Lower leg skin (tissue), 4 donors: ENCODE data around the gene ANKRD34A. TPM values are rescaled to one million over a fixed set of nuclear protein-coding genes. Genes with fewer than 3 reads are reported as not detected.

ENCODE experiments used
- DNase-seq, 2 donors: peaks; one replicate each; pipeline ENCODE4 v3.0.0-alpha.2; 2019; ENCODE audit warnings: low spot score in 2 of 2
- H3K4me3 ChIP-seq: fragments of 200-600 bp; sonication (generic); 2 replicates; pipeline ENCODE4 v1.5.1; 2017; ENCODE audit warnings: mild to moderate bottlenecking, low read depth; ENCODE audit not compliant: poor library complexity, severe bottlenecking
- POLR2A ChIP-seq, 2 donors: fragments of 450-650 bp; IDR thresholded peaks; one replicate each; pipeline ENCODE4 v1.6.1; 2016 to 2017; ENCODE audit warnings: antibody characterized with exemption in 2 of 2, mild to moderate bottlenecking in 1 of 2, moderate library complexity in 1 of 2
- whole genome bisulfite sequencing, 2 donors: methylation state at CpG; one replicate each; pipeline ENCODE4 v1.1.5; 2018; 5-methylcytosine and 5-hydroxymethylcytosine counted together
- intact Hi-C: fragments of 100-400 bp; cut with DNase I; formaldehyde crosslinking; loops from one replicate; pipeline ENCODE4 v1.15.0; 2023; ENCODE audit warnings: low total_unique reads
- total RNA-seq, 4 donors: library from RNA; depleted of rRNA; stranded (reverse); fragments of >200 nt; gene quantifications; one replicate each; pipeline ENCODE4 v1.1.0, GENCODE V29; 2016
- TF ChIP-seq, protein P1 (sequence below), 3 donors: fragments of 450-650 bp; IDR thresholded peaks; one replicate each; pipeline ENCODE4 v1.5.1; 2016; ENCODE audit warnings: antibody characterized with exemption in 3 of 3, mild to moderate bottlenecking in 3 of 3, moderate library complexity in 2 of 3

ANKRD34A gene
- total RNA-seq, 4 donors from 2014 or later: 0.12 to 1.3 (median 0.39) TPM

DNA sequence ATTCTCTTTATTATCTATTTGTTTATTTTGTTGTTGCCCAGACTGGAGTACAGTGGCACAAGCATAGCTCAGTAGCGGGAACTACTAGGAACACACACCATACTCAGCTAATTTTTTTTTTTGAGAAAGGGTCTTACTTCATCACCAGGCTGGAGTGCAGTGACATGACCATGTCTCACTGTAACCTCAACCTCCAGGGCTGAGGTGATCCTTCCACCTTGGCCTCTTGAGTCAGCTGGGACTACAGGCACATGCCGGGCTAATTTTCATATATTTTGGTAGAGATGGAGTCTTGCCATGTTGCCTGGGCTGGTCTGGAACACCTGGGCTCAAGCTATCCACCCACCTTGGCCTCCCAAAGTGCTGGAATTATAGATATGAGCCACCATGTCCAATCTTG is 37.3 kb upstream of the ANKRD34A start:
- DNase-seq: peak; percentile 17 to 83
- no peak for TF ChIP-seq POLR2A (IDR thresholded peaks at IDR 0.05)
- TF ChIP-seq, protein P1, sequence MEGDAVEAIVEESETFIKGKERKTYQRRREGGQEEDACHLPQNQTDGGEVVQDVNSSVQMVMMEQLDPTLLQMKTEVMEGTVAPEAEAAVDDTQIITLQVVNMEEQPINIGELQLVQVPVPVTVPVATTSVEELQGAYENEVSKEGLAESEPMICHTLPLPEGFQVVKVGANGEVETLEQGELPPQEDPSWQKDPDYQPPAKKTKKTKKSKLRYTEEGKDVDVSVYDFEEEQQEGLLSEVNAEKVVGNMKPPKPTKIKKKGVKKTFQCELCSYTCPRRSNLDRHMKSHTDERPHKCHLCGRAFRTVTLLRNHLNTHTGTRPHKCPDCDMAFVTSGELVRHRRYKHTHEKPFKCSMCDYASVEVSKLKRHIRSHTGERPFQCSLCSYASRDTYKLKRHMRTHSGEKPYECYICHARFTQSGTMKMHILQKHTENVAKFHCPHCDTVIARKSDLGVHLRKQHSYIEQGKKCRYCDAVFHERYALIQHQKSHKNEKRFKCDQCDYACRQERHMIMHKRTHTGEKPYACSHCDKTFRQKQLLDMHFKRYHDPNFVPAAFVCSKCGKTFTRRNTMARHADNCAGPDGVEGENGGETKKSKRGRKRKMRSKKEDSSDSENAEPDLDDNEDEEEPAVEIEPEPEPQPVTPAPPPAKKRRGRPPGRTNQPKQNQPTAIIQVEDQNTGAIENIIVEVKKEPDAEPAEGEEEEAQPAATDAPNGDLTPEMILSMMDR (IDR thresholded peaks at IDR 0.05): no peak
- intact Hi-C loops: no loop called here
- H3K4me3 ChIP-seq: no peak overlapping the region
- 68 to 70% methylated on average over 2 of the region's 2 CpGs for WGBS, 2 donors

DNA sequence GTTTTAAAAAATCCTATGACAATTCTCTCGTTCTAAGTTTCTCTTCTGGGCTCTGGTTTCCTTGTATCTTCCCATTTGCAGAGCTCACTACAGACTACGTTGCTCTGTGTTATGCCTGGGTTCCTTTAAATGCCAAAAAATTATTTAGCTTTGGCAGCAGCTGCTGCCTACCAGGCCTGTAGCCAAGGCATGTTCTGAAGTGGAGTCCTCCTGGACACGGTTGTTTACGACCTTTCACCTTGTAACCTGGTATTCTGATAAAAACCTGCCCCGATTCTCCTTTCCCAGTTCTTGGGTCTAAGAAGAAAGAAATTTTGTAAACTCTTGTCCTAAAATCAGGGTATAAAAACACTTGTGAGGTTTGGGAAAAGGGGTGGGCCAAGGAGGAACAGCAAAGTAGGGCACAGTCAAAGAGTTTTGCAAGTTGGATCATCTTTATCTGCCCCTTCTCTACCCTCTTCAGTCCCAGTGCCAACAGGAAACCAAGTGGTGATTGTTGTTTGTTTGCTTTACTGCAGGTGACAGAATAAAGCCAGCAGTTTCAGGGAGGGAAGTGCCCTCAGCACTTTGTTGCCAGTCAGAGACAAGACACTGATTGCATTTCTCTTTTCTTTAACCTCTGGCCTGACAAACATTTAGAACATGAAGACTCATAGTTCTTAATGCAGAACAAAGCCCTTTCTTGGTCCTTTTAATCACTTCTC is 35.1 kb upstream of the ANKRD34A start:
- 8 to 9% methylated on average over 5 of the region's 5 CpGs for WGBS, 2 donors
- DNase-seq: peak in 1 of 2 donors; percentile 58
- H3K4me3 ChIP-seq: no peak overlapping the region
- TF ChIP-seq, protein P1 (IDR thresholded peaks at IDR 0.05): no peak
- no peak for TF ChIP-seq POLR2A (IDR thresholded peaks at IDR 0.05)
- intact Hi-C loops: no loop called here

DNA sequence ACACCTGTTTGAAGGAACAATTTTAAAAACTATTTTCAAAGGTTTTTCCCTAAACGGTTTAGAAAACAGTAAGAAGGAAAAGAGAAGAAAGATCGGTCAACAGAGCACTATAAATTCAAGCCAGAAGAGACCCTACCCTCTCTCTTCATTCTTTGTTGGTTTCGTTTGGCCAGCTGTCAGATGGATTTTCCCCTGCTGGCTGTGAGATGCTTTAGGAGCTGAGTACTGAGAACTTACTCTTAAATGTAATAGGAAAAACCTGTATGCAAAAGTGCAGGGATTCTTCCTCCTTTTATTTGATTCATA is 33.3 kb upstream of the ANKRD34A start:
- intact Hi-C loops: no loop called here
- no peak overlapping the region for H3K4me3 ChIP-seq
- DNase-seq: peak in 1 of 2 donors; percentile 67
- TF ChIP-seq POLR2A (IDR thresholded peaks at IDR 0.05): no peak
- TF ChIP-seq, protein P1 (IDR thresholded peaks at IDR 0.05): no peak
- WGBS, 2 donors: 4 to 5% methylated on average over 3 of the region's 3 CpGs

DNA sequence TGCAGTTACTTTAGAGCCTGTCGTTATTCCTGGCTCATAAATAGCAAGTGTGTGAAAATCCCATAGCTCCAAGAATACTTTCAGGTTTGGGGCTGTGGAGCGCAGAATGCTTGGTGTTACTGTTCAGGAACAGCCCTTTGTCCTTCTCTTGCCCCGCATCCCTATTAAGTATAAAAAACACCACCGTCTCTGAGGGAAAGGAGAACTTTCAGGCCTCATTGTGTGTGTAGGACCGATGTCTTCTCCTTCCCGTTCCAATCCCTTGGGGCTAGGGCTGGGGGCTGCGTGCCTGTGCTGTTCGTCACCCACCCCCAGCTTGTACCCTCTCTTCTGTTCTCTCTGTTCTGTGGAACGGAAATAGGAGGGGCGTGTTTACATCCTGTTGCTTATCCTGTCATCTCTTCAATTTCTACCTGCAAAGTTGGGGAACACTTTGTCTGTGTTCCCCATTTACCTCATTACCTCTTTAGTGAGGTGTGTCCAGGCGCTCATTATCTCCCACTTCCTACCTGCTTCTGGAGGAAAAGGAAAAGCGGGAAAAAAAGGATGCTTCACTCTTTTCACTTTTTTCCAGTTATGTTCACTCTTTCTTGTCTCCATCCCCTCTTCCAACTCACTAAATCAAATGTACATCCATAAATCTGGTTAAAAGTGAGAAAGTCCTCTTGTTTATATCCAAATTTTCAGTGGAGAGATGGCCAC is 32.8 kb upstream of the ANKRD34A start:
- intact Hi-C loops: no loop called here
- H3K4me3 ChIP-seq: peak overlapping the region; percentile 37
- TF ChIP-seq, protein P1 (IDR thresholded peaks at IDR 0.05): no peak
- peak in 1 of 2 donors; percentile 18 for TF ChIP-seq POLR2A (IDR thresholded peaks at IDR 0.05)
- WGBS, 2 donors: 4 to 7% methylated on average over 12 of the region's 12 CpGs
- peak in 1 of 2 donors; percentile 94 for DNase-seq

DNA sequence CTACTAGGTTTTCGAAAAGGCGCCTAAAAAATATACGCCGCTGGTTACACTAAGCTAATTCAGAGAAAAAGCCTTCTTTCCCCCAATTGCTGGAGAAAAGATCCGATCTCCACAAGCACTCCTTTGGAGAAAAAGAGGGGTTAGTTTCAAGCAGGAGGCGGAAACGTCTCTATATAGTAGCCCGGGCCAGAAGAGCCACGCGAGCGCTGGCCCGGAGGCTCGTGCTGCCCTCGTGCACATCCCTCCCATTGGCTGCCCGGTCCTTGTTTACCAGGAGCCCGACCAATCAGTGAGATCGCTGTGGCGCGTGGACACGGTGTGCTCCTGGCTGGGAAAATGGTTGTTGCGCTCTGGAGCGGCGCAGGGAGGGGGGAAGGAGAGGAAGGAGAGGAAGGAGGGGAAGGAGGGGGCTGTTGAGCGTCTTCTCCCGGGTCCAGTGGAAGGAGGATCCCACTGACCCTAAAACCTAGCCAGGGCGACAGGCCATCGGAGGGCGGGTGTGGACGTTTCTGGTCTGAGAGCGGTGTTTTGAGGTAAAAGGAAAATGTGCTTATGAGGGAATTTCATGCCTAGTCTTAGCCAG is 32.1 kb upstream of the ANKRD34A start, which contains the start of gene TXNIP:
Gene TXNIP, minus strand, starts transcription at position 147 of the 583 bp plus-strand sequence. CDS start 313 bp downstream, outside the sequence.
- peak; percentile 99 to 100 for DNase-seq
- WGBS, 2 donors: 0% methylated on average over 30 of the region's 30 CpGs
- intact Hi-C loops: no loop called here
- H3K4me3 ChIP-seq: peak within 1 kb of the TSS; percentile 75
- TF ChIP-seq, protein P1 (IDR thresholded peaks at IDR 0.05): no peak
- peak in 1 of 2 donors; percentile 99 for TF ChIP-seq POLR2A (IDR thresholded peaks at IDR 0.05)
